Fibroblast of mammary gland (primary cell): ENCODE results near the gene PITPNM1.

Experiments used
- DNase-seq: peaks from one replicate; pipeline ENCODE4 v3.0.0-alpha.2; 2010; ENCODE audit warnings: low read depth
- H3K4me3 ChIP-seq: 2 replicates; pipeline ENCODE4 v1.5.1; 2011; ENCODE audit warnings: low read depth, mild to moderate bottlenecking, low read length, moderate library complexity; ENCODE audit not compliant: control insufficient read depth
- TF ChIP-seq, protein P1 (sequence below): conservative IDR thresholded peaks from 2 replicates; pipeline ENCODE4 v1.5.1; 2011; ENCODE audit warnings: low read depth, low read length, inconsistent platforms; ENCODE audit not compliant: control insufficient read depth, insufficient read depth

PITPNM1 gene

DNA sequence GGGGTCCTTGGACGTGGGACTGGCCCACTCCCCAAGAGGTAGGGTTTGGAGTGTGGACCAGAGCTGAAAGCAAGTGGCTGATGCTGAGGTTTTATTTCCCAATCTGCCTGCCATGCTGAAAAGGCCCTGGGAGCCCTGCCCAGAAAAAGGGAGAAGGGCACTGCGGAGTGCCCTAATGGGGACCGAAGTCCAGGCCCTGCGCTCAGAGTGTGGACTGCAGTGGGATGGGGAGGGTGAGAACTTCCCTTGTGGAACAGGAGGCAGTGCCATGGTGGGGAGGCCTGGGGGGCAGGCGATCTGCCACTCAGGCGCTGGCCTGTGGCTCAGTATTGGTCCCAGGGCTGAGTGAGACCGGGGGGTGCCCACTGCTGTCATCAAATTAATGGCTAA is 56.9 kb downstream of the PITPNM1 start:
- no peak overlapping the region for H3K4me3 ChIP-seq
- no peak for DNase-seq
- TF ChIP-seq, protein P1, sequence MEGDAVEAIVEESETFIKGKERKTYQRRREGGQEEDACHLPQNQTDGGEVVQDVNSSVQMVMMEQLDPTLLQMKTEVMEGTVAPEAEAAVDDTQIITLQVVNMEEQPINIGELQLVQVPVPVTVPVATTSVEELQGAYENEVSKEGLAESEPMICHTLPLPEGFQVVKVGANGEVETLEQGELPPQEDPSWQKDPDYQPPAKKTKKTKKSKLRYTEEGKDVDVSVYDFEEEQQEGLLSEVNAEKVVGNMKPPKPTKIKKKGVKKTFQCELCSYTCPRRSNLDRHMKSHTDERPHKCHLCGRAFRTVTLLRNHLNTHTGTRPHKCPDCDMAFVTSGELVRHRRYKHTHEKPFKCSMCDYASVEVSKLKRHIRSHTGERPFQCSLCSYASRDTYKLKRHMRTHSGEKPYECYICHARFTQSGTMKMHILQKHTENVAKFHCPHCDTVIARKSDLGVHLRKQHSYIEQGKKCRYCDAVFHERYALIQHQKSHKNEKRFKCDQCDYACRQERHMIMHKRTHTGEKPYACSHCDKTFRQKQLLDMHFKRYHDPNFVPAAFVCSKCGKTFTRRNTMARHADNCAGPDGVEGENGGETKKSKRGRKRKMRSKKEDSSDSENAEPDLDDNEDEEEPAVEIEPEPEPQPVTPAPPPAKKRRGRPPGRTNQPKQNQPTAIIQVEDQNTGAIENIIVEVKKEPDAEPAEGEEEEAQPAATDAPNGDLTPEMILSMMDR = no peak

DNA sequence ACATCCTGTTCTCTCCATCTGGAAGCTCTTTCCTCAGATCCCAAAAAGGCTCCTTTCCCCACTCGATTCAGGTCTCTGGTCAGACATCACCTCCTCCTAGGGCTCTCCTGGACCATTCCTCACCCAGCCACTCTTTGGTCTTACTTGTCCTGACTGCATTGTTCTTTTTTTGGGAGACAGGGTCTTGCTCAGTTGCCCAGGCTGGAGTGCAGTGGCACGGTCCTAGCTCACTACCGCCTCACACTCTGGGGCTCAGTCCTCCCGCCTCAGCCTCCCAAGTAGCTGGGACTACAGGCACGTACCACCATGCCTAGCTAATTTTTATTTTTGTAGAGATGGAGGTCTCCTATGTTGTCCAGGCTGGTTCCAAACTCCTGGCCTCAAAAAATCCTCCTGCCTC is 59.6 kb downstream of the PITPNM1 start:
- DNase-seq = no peak
- no peak overlapping the region for H3K4me3 ChIP-seq
- TF ChIP-seq, protein P1 = no peak

DNA sequence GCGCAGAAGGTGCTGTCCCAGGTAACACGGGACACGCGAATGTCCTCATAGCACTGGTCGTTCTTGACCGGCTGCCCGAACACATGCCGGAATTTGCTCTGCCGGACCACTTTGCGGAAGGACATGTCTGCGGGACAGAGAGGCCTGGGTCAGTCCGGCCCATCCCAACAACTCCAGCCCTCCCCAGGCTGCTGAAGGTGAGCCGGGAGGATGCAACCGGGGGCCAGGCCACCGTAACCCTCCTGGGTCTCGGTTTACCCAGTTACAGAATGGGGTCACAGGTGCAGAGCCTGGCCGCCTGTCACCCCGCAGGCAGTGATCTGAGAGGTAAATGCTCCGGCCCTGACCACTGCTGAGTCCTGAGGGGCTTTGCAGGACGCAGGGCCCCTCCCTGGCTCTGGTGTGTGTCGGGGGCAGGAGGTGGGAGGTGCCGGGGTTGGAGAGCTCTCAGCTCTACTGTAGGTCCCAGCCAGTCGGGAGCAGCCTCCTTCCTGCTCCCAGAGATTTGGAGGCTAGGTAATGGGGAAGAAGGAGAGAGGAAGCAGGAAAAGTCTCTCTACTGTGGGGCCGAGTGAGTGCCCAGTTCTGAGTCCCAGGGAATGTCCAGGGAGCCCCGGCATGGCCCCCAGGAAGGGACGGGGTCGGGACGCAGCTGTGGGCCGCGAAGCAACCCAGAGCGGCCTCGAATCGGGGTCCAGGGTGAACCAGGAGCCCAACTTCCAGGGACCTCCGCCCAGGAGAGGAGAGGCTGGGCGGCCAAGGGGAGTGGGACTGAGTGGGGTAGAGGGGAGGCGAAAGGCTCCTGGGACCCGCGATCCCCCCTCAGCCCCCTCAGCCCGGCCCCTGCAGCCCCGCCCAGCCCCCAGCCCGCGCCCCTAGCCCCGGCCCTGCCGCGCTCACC is 62.4 kb downstream of the PITPNM1 start:
- TF ChIP-seq, protein P1 = no peak
- no peak for DNase-seq
- peak overlapping the region; percentile 78 for H3K4me3 ChIP-seq
